HG03558 (cell line): ENCODE results near the gene NDUFA3.
"Not testable (repeated sequence)": the region's sequence is repeated elsewhere in the genome, so short reads cannot be mapped to it uniquely, and the experiment has no call there.

Experiments
- ATAC-seq: cut with Tn5 transposase; IDR thresholded peaks from one replicate; pipeline ENCODE4 v1.9.1; 2021; ENCODE audit warnings: moderate number of reproducible peaks; ENCODE audit not compliant: unreplicated experiment; ENCODE audit errors: extremely low read depth

The NDUFA3 gene

GRCh38 chr19:54102421-54103169 lies at the start of gene NDUFA3:
Gene NDUFA3 (plus strand): TSS chr19:54102855. CDS start chr19:54102879, 24 bp downstream.
- peak; percentile 96 for ATAC-seq

- no peak for ATAC-seq
These were observed 40.0 kb upstream of the NDUFA3 start for GRCh38 chr19:54062643-54063042.

- no peak for ATAC-seq
These were observed 39.1 kb upstream of the NDUFA3 start, which contains the start of gene VSTM1 for GRCh38 chr19:54063350-54064116. Gene VSTM1 (minus strand): TSS chr19:54063897. CDS start chr19:54063777, 120 bp downstream.

- no peak for ATAC-seq
These were observed 33.2 kb upstream of the NDUFA3 start for GRCh38 chr19:54069470-54069869.

- no peak for ATAC-seq
These were observed 28.8 kb upstream of the NDUFA3 start for GRCh38 chr19:54073829-54074228.

- no peak for ATAC-seq
These were observed 27.8 kb upstream of the NDUFA3 start for GRCh38 chr19:54074851-54075250.

GRCh38 chr19:54077334-54077733 lies 25.3 kb upstream of the NDUFA3 start:
- no peak for ATAC-seq

GRCh38 chr19:54081032-54081431 lies 21.6 kb upstream of the NDUFA3 start, which contains the start of gene TARM1:
Gene TARM1 (minus strand): TSS chr19:54081365. CDS start chr19:54081340, 25 bp downstream.
- no peak for ATAC-seq

GRCh38 chr19:54084410-54084809 lies 18.2 kb upstream of the NDUFA3 start:
- no peak for ATAC-seq

- ATAC-seq, result no peak
These were observed 8.1 kb upstream of the NDUFA3 start for GRCh38 chr19:54094426-54095000.

- no peak for ATAC-seq
These were observed 7.4 kb upstream of the NDUFA3 start for GRCh38 chr19:54095136-54095858.

- ATAC-seq, result not testable (repeated sequence)
These were observed 6.6 kb upstream of the NDUFA3 start for GRCh38 chr19:54095859-54096616.

GRCh38 chr19:54096617-54097106 lies 6.0 kb upstream of the NDUFA3 start:
- ATAC-seq, result no peak

- no peak for ATAC-seq
These were observed 3.3 kb upstream of the NDUFA3 start for GRCh38 chr19:54099190-54099902.

GRCh38 chr19:54099903-54100255 lies 2.8 kb upstream of the NDUFA3 start:
- ATAC-seq, result not testable (repeated sequence)

GRCh38 chr19:54100561-54100960 lies 2.1 kb upstream of the NDUFA3 start, which contains the start of gene OSCAR:
Gene OSCAR (minus strand): TSS chr19:54100803. CDS start chr19:54100792, 11 bp downstream.
- ATAC-seq, result no peak

GRCh38 chr19:54104998-54105715 lies 2.5 kb downstream of the NDUFA3 start:
- no peak for ATAC-seq

- no peak for ATAC-seq
These were observed 3.1 kb downstream of the NDUFA3 start for GRCh38 chr19:54105796-54106195.
